Ovary (tissue), 9 donors: Measurements from ENCODE around the gene TRAPPC10. TPM values are rescaled to one million over a fixed set of nuclear protein-coding genes. Genes with fewer than 3 reads are reported as not detected.

Source experiments
- DNase-seq, 5 donors: peaks; one replicate each; pipeline ENCODE4 v3.0.0-alpha.2; 2019 to 2020
- H3K27ac ChIP-seq, 2 donors: fragments of 200-600 bp; one replicate each; pipeline versions ENCODE4 v1.5.1 to v1.8.0; 2019 to 2022
- H3K27me3 ChIP-seq: fragments of 200-600 bp; one replicate; pipeline ENCODE4 v1.8.0; 2022
- H3K36me3 ChIP-seq: fragments of 200-600 bp; sonication (generic); one replicate; pipeline ENCODE4 v1.5.1; 2019
- H3K4me1 ChIP-seq: one replicate; pipeline ENCODE4 v1.8.1; 2013; ENCODE audit warnings: mild to moderate bottlenecking, moderate library complexity; ENCODE audit not compliant: insufficient read depth
- H3K4me3 ChIP-seq: fragments of 200-600 bp; sonication (generic); one replicate; pipeline ENCODE4 v1.5.1; 2017
- H3K9me3 ChIP-seq, 2 donors: fragments of 200-600 bp in 1 of 2; sonication (generic) in 1 of 2; one replicate each; pipeline versions ENCODE4 v1.5.1 to v1.8.1; 2013 to 2019; ENCODE audit warnings: mild to moderate bottlenecking in 1 of 2, moderate library complexity in 1 of 2
- EP300 ChIP-seq: sonication (generic); formaldehyde crosslinking; IDR thresholded peaks from one replicate; pipeline ENCODE4 v1.6.1; 2017; ENCODE audit warnings: antibody characterized with exemption
- POLR2A ChIP-seq: fragments of 450-650 bp; IDR thresholded peaks from one replicate; pipeline ENCODE4 v1.6.1; 2017; ENCODE audit warnings: antibody characterized with exemption, mild to moderate bottlenecking, moderate library complexity
- WGBS, 3 donors: extraction: QIAGEN DNeasy Blood & Tissue Kit in 1 of 3; methylation state at CpG; one replicate each; pipeline versions ENCODE4 v1.1.5 to v1.1.7; 2013 to 2017; 5-methylcytosine and 5-hydroxymethylcytosine counted together
- intact Hi-C, 4 donors: fragments of 100-400 bp; cut with DNase I; formaldehyde crosslinking; loops; one replicate each; pipeline versions ENCODE4 v1.11.0 to v1.15.1; 2022 to 2023
- polyA plus RNA-seq, 2 donors: library from polyadenylated mRNA; stranded (reverse); fragments of 200-250 nt in 1 of 2; fragments of 350-450 nt in 1 of 2; fragmentation: Illumina TruSeq in 1 of 2; extraction: RNeasy Lipid Tissue Mini Kit (QIAGEN cat#74804) in 1 of 2; gene quantifications; one replicate each; pipeline ENCODE4 v1.2.3, GENCODE V29; 2013 to 2014
- total RNA-seq, 7 donors: library from RNA; depleted of rRNA in 2 of 7; stranded (reverse); fragments of >200 nt in 2 of 7; fragmentation: NEBNext Ultra II Directional in 3 of 7; extraction: Animal tissue kit (Norgen Biotek cat#: 25700) in 3 of 7; gene quantifications; one replicate each; pipeline versions ENCODE4 v1.1.0 to v1.2.4, GENCODE V29; 2016 to 2023
- TF ChIP-seq, protein P1 (sequence below), 3 donors: fragments of 450-650 bp in 2 of 3; fragments of 200-600 bp in 1 of 3; IDR thresholded peaks; one replicate each; pipeline versions ENCODE4 v1.5.1 to v1.8.0; 2016 to 2022; ENCODE audit warnings: antibody characterized with exemption in 3 of 3, mild to moderate bottlenecking in 1 of 3
- donor health status: DM: no; HTN: no; CAD: no; lungs with moderate emphysema.
- donor health status: DM: no; HTN: no; CAD: no.
- donor health status: Bipolar disorder and iron deficiency.
- donor health status: DM: yes; HTN: yes; CAD: no.
- donor health status: DM: no; HTN: no; CAD: no.
- donor health status: DM: yes; HTN: yes; CAD: no.

Gene TRAPPC10
- total and polyA plus RNA-seq, 9 donors = 7.9 to 30.1 (median 21.3) TPM

- intact Hi-C loops = no loop called here
- DNase-seq = no peak
- H3K36me3 ChIP-seq = no peaks in the 10 kb centered on the region
- no peak overlapping the region for H3K4me3 ChIP-seq
- H3K4me1 ChIP-seq = peaks cover 9% of the 10 kb centered on the region
- H3K9me3 ChIP-seq = no peaks in the 10 kb centered on the region
- H3K27ac ChIP-seq = peak overlapping the region in 1 of 2 donors; percentile 58
- TF ChIP-seq EP300 (no peak), POLR2A (no peak)
- TF ChIP-seq, protein P1, sequence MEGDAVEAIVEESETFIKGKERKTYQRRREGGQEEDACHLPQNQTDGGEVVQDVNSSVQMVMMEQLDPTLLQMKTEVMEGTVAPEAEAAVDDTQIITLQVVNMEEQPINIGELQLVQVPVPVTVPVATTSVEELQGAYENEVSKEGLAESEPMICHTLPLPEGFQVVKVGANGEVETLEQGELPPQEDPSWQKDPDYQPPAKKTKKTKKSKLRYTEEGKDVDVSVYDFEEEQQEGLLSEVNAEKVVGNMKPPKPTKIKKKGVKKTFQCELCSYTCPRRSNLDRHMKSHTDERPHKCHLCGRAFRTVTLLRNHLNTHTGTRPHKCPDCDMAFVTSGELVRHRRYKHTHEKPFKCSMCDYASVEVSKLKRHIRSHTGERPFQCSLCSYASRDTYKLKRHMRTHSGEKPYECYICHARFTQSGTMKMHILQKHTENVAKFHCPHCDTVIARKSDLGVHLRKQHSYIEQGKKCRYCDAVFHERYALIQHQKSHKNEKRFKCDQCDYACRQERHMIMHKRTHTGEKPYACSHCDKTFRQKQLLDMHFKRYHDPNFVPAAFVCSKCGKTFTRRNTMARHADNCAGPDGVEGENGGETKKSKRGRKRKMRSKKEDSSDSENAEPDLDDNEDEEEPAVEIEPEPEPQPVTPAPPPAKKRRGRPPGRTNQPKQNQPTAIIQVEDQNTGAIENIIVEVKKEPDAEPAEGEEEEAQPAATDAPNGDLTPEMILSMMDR (IDR thresholded peaks at IDR 0.05) = no peak
- H3K27me3 ChIP-seq = no peaks in the 10 kb centered on the region
- 68 to 76% (median 73%) methylated on average over 27 to 29 of the region's 29 CpGs for WGBS, 3 donors
These were observed 40.7 kb upstream of the TRAPPC10 start for GRCh38 chr21:43971201-43971991.

GRCh38 chr21:43971992-43972255 lies 40.2 kb upstream of the TRAPPC10 start:
- TF ChIP-seq EP300 (no peak), POLR2A (no peak)
- TF ChIP-seq, protein P1 (IDR thresholded peaks at IDR 0.05) = no peak
- Histone ChIP-seq H3K27me3 (no peaks in the 10 kb centered on the region), H3K4me3 (no peak overlapping the region), H3K36me3 (no peaks in the 10 kb centered on the region), H3K9me3 (no peaks in the 10 kb centered on the region), H3K4me1 (peaks cover 9% of the 10 kb centered on the region), H3K27ac (peak overlapping the region in 1 of 2 donors; percentile 58)
- no peak for DNase-seq
- WGBS, 3 donors = 93 to 98% (median 95%) methylated on average over 11 of the region's 11 CpGs
- intact Hi-C loops = no loop called here

- H3K9me3 ChIP-seq = no peaks in the 10 kb centered on the region
- no peak overlapping the region for H3K4me3 ChIP-seq
- WGBS, 3 donors = 26 to 41% (median 35%) methylated on average over 28 to 29 of the region's 29 CpGs
- H3K27ac ChIP-seq = peak overlapping the region in 1 of 2 donors; percentile 58
- peaks cover 9% of the 10 kb centered on the region for H3K4me1 ChIP-seq
- no peaks in the 10 kb centered on the region for H3K27me3 ChIP-seq
- DNase-seq = peak in 4 of 5 donors; percentile 36 to 78 (median 50)
- intact Hi-C loops = no loop called here
- H3K36me3 ChIP-seq = no peaks in the 10 kb centered on the region
- no peak for TF ChIP-seq EP300
- TF ChIP-seq, protein P1 (IDR thresholded peaks at IDR 0.05) = no peak
- TF ChIP-seq POLR2A = no peak
These were observed 39.1 kb upstream of the TRAPPC10 start for GRCh38 chr21:43972850-43973633.

DNA sequence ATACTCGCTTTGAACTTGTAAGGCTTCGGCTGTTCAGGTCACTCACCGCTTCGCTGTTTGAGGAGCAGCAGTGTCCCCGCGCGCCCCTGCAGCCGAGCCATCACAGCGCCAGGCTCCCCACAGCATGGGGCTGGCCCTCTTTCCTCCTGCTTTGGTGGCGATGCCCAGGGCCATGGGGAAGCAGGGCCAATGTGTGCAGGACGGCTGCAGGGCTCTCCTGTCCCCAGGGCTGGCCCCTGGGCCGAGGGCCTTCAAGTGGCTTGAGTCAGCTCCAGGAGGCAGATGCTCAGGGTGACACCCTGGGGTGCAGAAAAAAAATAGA lies 38.5 kb upstream of the TRAPPC10 start:
- 76 to 92% (median 84%) methylated on average over 12 of the region's 12 CpGs for WGBS, 3 donors
- Histone ChIP-seq H3K27ac (peak overlapping the region in 1 of 2 donors; percentile 58), H3K4me1 (peaks cover 9% of the 10 kb centered on the region), H3K36me3 (no peaks in the 10 kb centered on the region), H3K9me3 (no peaks in the 10 kb centered on the region), H3K27me3 (no peaks in the 10 kb centered on the region), H3K4me3 (no peak overlapping the region)
- DNase-seq = no peak
- no peak for TF ChIP-seq POLR2A
- no peak for TF ChIP-seq EP300
- TF ChIP-seq, protein P1 (IDR thresholded peaks at IDR 0.05) = no peak
- intact Hi-C loops = no loop called here
